K562 (cell line): ENCODE data around the gene NAA50. TPM values are rescaled to one million over a fixed set of nuclear protein-coding genes. Genes with fewer than 3 reads are reported as not detected.

Experiments
- FOXP4 ChIP-seq: sonication (generic); formaldehyde crosslinking; IDR thresholded peaks from 2 replicates; pipeline ENCODE4 v1.8.0; 2022; ENCODE audit warnings: mild to moderate bottlenecking, missing genetic modification reagents, borderline replicate concordance
- ZNF398 ChIP-seq: fragments of 250-450 bp; sonication (Bioruptor Pico); IDR thresholded peaks from 2 replicates; pipeline ENCODE4 v1.8.0; 2021; ENCODE audit warnings: moderate library complexity, mild to moderate bottlenecking, inconsistent platforms
- ZNF764 ChIP-seq: fragments of 250-450 bp; sonication (Bioruptor Pico); IDR thresholded peaks from 2 replicates; pipeline ENCODE4 v1.4.0; 2020; ENCODE audit warnings: low read depth, mild to moderate bottlenecking, moderate library complexity
- polyA plus RNA-seq, 8 experiments: library from polyadenylated mRNA; depleted of rRNA in 4 of 8; stranded (reverse) in 5 of 8; unstranded in 3 of 8; fragments of >200 nt; fragmentation: Nextera tagmentation in 2 of 8; fragmentation: Illumina TruSeq in 1 of 8; extraction: Ambion mirVana in 2 of 8; extraction: Trizol in 1 of 8; gene quantifications; 2 replicates each; pipeline versions ENCODE4 v1.2.1 to v1.2.3, GENCODE V29; 2011 to 2014; ENCODE audit warnings: inconsistent platforms in 1 of 8, missing spikeins in 1 of 8
- total RNA-seq, 7 experiments: library from RNA; depleted of rRNA in 6 of 7; stranded (reverse); fragments of >200 nt in 6 of 7; fragmentation: Illumina TruSeq in 2 of 7; extraction: Trizol in 2 of 7; gene quantifications; 2 replicates each; pipeline versions ENCODE4 v1.2.1 to v1.2.3, GENCODE V29; 2011 to 2021; ENCODE audit warnings: low replicate concordance in 1 of 7

NAA50 gene
- total and polyA plus RNA-seq, 9 of the 15 experiments (the other 6 are each of a cell fraction or from before 2014, with no cell fraction given), result 40.0 to 301 (median 112) TPM

GRCh38 chr3:113668015-113668414, 78.0 kb downstream of the NAA50 start (continued):
- no peak for TF ChIP-seq FOXP4 (CRISPR knock-in tag)
- TF ChIP-seq ZNF764 (CRISPR knock-in tag), result no peak
- no peak for TF ChIP-seq ZNF398 (CRISPR knock-in tag)

Other genes starting within 250 kb of the NAA50 start
- gene SPICE1, start 231.1 kb downstream of the NAA50 start, total RNA-seq (2014; rRNA removed), result 3.3 and 5.0 TPM in 2 replicates
- gene SPICE1, start 231.1 kb downstream of the NAA50 start, total RNA-seq (2014; rRNA removed; fragmentation: Illumina TruSeq; extraction: Trizol), result 11.4 and 13.3 TPM in 2 replicates
- gene SPICE1, start 231.1 kb downstream of the NAA50 start, total RNA-seq (2015; rRNA removed; fragmentation: Illumina TruSeq; extraction: Trizol), result 7.5 and 8.1 TPM in 2 replicates
- 8.0 and 10.6 TPM in 2 replicates for gene SPICE1, start 231.1 kb downstream of the NAA50 start, total RNA-seq (2021)
- 6.0 and 6.4 TPM in 2 replicates for gene SPICE1, start 231.1 kb downstream of the NAA50 start, polyA plus RNA-seq (2011; rRNA removed)
- gene SPICE1, start 231.1 kb downstream of the NAA50 start, polyA plus RNA-seq (2014; fragmentation: Illumina TruSeq; extraction: Trizol), result 4.9 and 5.7 TPM in 2 replicates
- gene SPICE1, start 231.1 kb downstream of the NAA50 start, polyA plus RNA-seq (2014; fragmentation: Nextera tagmentation; extraction: Ambion mirVana), result 1 to 10 TPM; 2.4 to 3.5 TPM
- 4.3 and 5.8 TPM in 2 replicates for gene SPICE1, start 231.1 kb downstream of the NAA50 start, polyA plus RNA-seq (2014; rRNA removed)
- gene SIDT1, start 213.7 kb downstream of the NAA50 start, total RNA-seq (2014; rRNA removed), result not detected in 2 replicates
- gene SIDT1, start 213.7 kb downstream of the NAA50 start, total RNA-seq (2014; rRNA removed; fragmentation: Illumina TruSeq; extraction: Trizol), result not detected in 2 replicates
- not detected in 2 replicates for gene SIDT1, start 213.7 kb downstream of the NAA50 start, total RNA-seq (2015; rRNA removed; fragmentation: Illumina TruSeq; extraction: Trizol)
- gene SIDT1, start 213.7 kb downstream of the NAA50 start, total RNA-seq (2021), result 0.18 TPM in 1 of 2 replicates, not detected in the other
- not detected in 2 replicates for gene SIDT1, start 213.7 kb downstream of the NAA50 start, polyA plus RNA-seq (2011; rRNA removed)
- gene SIDT1, start 213.7 kb downstream of the NAA50 start, polyA plus RNA-seq (2014; fragmentation: Illumina TruSeq; extraction: Trizol), result not detected in 2 replicates
- not detected for gene SIDT1, start 213.7 kb downstream of the NAA50 start, polyA plus RNA-seq (2014; fragmentation: Nextera tagmentation; extraction: Ambion mirVana)
- gene SIDT1, start 213.7 kb downstream of the NAA50 start, polyA plus RNA-seq (2014; rRNA removed), result not detected in 2 replicates
- gene USF3, start 49.6 kb downstream of the NAA50 start, total RNA-seq (2014; rRNA removed), result 2.3 and 2.4 TPM in 2 replicates
- gene USF3, start 49.6 kb downstream of the NAA50 start, total RNA-seq (2014; rRNA removed; fragmentation: Illumina TruSeq; extraction: Trizol), result 3.1 and 3.7 TPM in 2 replicates
- gene USF3, start 49.6 kb downstream of the NAA50 start, total RNA-seq (2015; rRNA removed; fragmentation: Illumina TruSeq; extraction: Trizol), result 4.4 and 4.7 TPM in 2 replicates
- 3.9 and 4.4 TPM in 2 replicates for gene USF3, start 49.6 kb downstream of the NAA50 start, total RNA-seq (2021)
- gene USF3, start 49.6 kb downstream of the NAA50 start, polyA plus RNA-seq (2011; rRNA removed), result 4.9 and 6.9 TPM in 2 replicates
- gene USF3, start 49.6 kb downstream of the NAA50 start, polyA plus RNA-seq (2014; fragmentation: Illumina TruSeq; extraction: Trizol), result 2.9 and 3.1 TPM in 2 replicates
- 1 to 10 TPM; 1.4 to 1.7 TPM for gene USF3, start 49.6 kb downstream of the NAA50 start, polyA plus RNA-seq (2014; fragmentation: Nextera tagmentation; extraction: Ambion mirVana)
- 2.1 and 3.1 TPM in 2 replicates for gene USF3, start 49.6 kb downstream of the NAA50 start, polyA plus RNA-seq (2014; rRNA removed)
- 29.7 and 33.3 TPM in 2 replicates for gene ATP6V1A, start 786 bp upstream of the NAA50 start, total RNA-seq (2014; rRNA removed)
- gene ATP6V1A, start 786 bp upstream of the NAA50 start, total RNA-seq (2014; rRNA removed; fragmentation: Illumina TruSeq; extraction: Trizol), result 54.9 and 59.5 TPM in 2 replicates
- gene ATP6V1A, start 786 bp upstream of the NAA50 start, total RNA-seq (2015; rRNA removed; fragmentation: Illumina TruSeq; extraction: Trizol), result 41.7 and 44.8 TPM in 2 replicates
- 57.1 and 60.7 TPM in 2 replicates for gene ATP6V1A, start 786 bp upstream of the NAA50 start, total RNA-seq (2021)
- 38.4 and 55.4 TPM in 2 replicates for gene ATP6V1A, start 786 bp upstream of the NAA50 start, polyA plus RNA-seq (2011; rRNA removed)
- 30.6 and 35.3 TPM in 2 replicates for gene ATP6V1A, start 786 bp upstream of the NAA50 start, polyA plus RNA-seq (2014; fragmentation: Illumina TruSeq; extraction: Trizol)
- gene ATP6V1A, start 786 bp upstream of the NAA50 start, polyA plus RNA-seq (2014; fragmentation: Nextera tagmentation; extraction: Ambion mirVana), result 10 to 100 TPM; 29.7 to 39.9 TPM
- 23.6 and 28.2 TPM in 2 replicates for gene ATP6V1A, start 786 bp upstream of the NAA50 start, polyA plus RNA-seq (2014; rRNA removed)
- gene GRAMD1C, start 92.5 kb upstream of the NAA50 start, total RNA-seq (2014; rRNA removed), result not detected in 2 replicates
- gene GRAMD1C, start 92.5 kb upstream of the NAA50 start, total RNA-seq (2014; rRNA removed; fragmentation: Illumina TruSeq; extraction: Trizol), result not detected in 2 replicates
- not detected in 2 replicates for gene GRAMD1C, start 92.5 kb upstream of the NAA50 start, total RNA-seq (2015; rRNA removed; fragmentation: Illumina TruSeq; extraction: Trizol)
- not detected in 2 replicates for gene GRAMD1C, start 92.5 kb upstream of the NAA50 start, total RNA-seq (2021)
- gene GRAMD1C, start 92.5 kb upstream of the NAA50 start, polyA plus RNA-seq (2011; rRNA removed), result not detected in 2 replicates
- not detected in 2 replicates for gene GRAMD1C, start 92.5 kb upstream of the NAA50 start, polyA plus RNA-seq (2014; fragmentation: Illumina TruSeq; extraction: Trizol)
- gene GRAMD1C, start 92.5 kb upstream of the NAA50 start, polyA plus RNA-seq (2014; fragmentation: Nextera tagmentation; extraction: Ambion mirVana), result not detected
- 0.07 TPM in 1 of 2 replicates, not detected in the other for gene GRAMD1C, start 92.5 kb upstream of the NAA50 start, polyA plus RNA-seq (2014; rRNA removed)
- 0.27 and 1.0 TPM in 2 replicates for gene ZDHHC23, start 201.8 kb upstream of the NAA50 start, total RNA-seq (2014; rRNA removed)
- 0.55 and 1.5 TPM in 2 replicates for gene ZDHHC23, start 201.8 kb upstream of the NAA50 start, total RNA-seq (2014; rRNA removed; fragmentation: Illumina TruSeq; extraction: Trizol)
- gene ZDHHC23, start 201.8 kb upstream of the NAA50 start, total RNA-seq (2015; rRNA removed; fragmentation: Illumina TruSeq; extraction: Trizol), result 0.40 and 0.41 TPM in 2 replicates
- gene ZDHHC23, start 201.8 kb upstream of the NAA50 start, total RNA-seq (2021), result 1.1 and 1.6 TPM in 2 replicates
- 0.60 and 2.7 TPM in 2 replicates for gene ZDHHC23, start 201.8 kb upstream of the NAA50 start, polyA plus RNA-seq (2011; rRNA removed)
- 0.82 and 0.97 TPM in 2 replicates for gene ZDHHC23, start 201.8 kb upstream of the NAA50 start, polyA plus RNA-seq (2014; fragmentation: Illumina TruSeq; extraction: Trizol)
- under 1 TPM; 0.22 to 0.25 TPM for gene ZDHHC23, start 201.8 kb upstream of the NAA50 start, polyA plus RNA-seq (2014; fragmentation: Nextera tagmentation; extraction: Ambion mirVana)
- 1.0 TPM in 2 replicates for gene ZDHHC23, start 201.8 kb upstream of the NAA50 start, polyA plus RNA-seq (2014; rRNA removed)